ENCODE results near the gene LRP4. TPM values are rescaled to one million over a fixed set of nuclear protein-coding genes. Genes with fewer than 3 reads are reported as not detected.

LRP4 gene
- total RNA-seq, 2 experiments from 2014 or later, result not detected

DNA sequence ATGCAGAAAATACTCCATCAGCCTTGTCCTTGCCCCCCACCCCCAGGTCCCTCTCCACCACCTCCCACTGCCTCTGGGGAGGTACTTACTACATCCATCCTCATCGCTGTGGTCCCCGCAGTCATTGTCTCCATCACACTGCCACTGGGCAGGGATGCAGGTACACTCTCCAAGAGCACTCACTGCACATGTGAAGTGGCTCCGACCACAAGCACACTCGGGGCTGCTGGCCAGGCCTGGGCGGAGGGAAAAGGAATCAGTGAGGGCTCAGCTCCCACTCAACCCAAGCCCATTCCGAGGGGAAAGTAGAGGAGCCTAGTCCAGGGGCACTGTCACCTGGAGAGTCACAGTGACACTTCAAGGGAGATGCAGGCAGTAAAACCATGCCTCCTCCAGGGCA, 15.7 kb downstream of the LRP4 start:
- ChIA-PET POLR2A (no interaction called here), CTCF (interaction anchor here (2.5 kb wide), 1 partner anchor 250 kb away, joined by 6 read pairs; no protein-coding TSS in a partner anchor)
- DNase-seq (no peak), ATAC-seq (no peak)
- Mint-ChIP-seq H3K36me3 (ENCODE audit: low read depth) (no peaks in the 10 kb centered on the region), H3K27me3 (ENCODE audit: low read depth) (peaks cover 11% of the 10 kb centered on the region), H3K27ac (no peak overlapping the region), H3K4me3 (no peak overlapping the region), H3K9me3 (ENCODE audit: insufficient read depth) (no peaks in the 10 kb centered on the region), H3K4me1 (ENCODE audit: low read depth) (peaks cover 7% of the 10 kb centered on the region)

- ChIA-PET POLR2A (no interaction called here), CTCF (interaction anchor here (2.0 kb wide), 1 partner anchor 252 kb away, joined by 6 read pairs; no protein-coding TSS in a partner anchor)
- Mint-ChIP-seq H3K4me1 (ENCODE audit: low read depth) (peaks cover 7% of the 10 kb centered on the region), H3K36me3 (ENCODE audit: low read depth) (no peaks in the 10 kb centered on the region), H3K27ac (no peak overlapping the region), H3K9me3 (ENCODE audit: insufficient read depth) (no peaks in the 10 kb centered on the region), H3K4me3 (no peak overlapping the region), H3K27me3 (ENCODE audit: low read depth) (peaks cover 2% of the 10 kb centered on the region)
- ATAC-seq (no peak), DNase-seq (no peak)
Observed at GRCh38 chr11:46901156-46901555, 17.2 kb downstream of the LRP4 start.

DNA sequence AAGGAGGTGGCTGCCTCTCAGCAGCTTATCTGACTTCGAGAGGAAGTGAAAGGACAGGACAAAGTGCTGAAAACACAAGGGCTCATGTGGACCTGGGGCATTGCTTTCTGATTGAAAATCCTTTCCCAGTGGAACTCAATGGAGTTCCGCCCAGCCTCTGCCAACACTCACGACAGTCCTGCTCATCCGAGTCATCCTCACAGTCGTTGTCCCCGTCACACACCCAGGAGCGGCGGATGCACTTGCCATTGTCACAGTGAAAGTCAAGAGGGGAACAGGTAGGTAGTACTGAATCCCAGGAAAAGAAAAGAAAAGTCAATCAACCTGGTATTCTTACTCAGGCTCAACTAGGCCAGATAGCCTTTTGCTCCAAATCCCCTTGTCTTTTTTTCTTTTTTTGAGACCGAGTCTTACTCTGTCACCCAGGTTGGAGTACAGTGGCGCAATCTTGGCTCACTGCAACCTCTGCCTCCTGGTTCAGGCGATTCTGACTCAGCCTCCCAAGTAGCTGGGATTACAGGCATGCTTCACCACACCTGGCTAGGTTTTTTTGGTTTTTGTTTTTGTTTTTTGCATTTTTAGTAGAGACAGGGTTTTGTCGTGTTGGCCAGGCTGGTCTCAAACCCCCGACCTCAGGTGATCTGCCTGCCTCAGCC, 18.1 kb downstream of the LRP4 start:
- ATAC-seq, result no peak
- CTCF ChIA-PET, result interaction anchor here (2.0 kb wide), 1 partner anchor 253 kb away, joined by 6 read pairs; no protein-coding TSS in a partner anchor
- no peaks in the 10 kb centered on the region for H3K36me3 Mint-ChIP-seq (ENCODE audit: low read depth)

GRCh38 chr11:46899501-46900025, 18.8 kb downstream of the LRP4 start:
- ChIA-PET CTCF (no interaction called here), POLR2A (no interaction called here)
- Mint-ChIP-seq H3K4me1 (ENCODE audit: low read depth) (peaks cover 1% of the 10 kb centered on the region), H3K27ac (no peak overlapping the region), H3K36me3 (ENCODE audit: low read depth) (no peaks in the 10 kb centered on the region), H3K9me3 (ENCODE audit: insufficient read depth) (no peaks in the 10 kb centered on the region), H3K27me3 (ENCODE audit: low read depth) (no peaks in the 10 kb centered on the region), H3K4me3 (no peak overlapping the region)
- ATAC-seq, result no peak
- DNase-seq, result no peak

More for the DNA sequence above, 18.1 kb downstream of the LRP4 start:
- Mint-ChIP-seq H3K4me3 (no peak overlapping the region), H3K4me1 (ENCODE audit: low read depth) (peaks cover 6% of the 10 kb centered on the region), H3K27ac (no peak overlapping the region), H3K9me3 (ENCODE audit: insufficient read depth) (no peaks in the 10 kb centered on the region), H3K27me3 (ENCODE audit: low read depth) (no peaks in the 10 kb centered on the region)
- POLR2A ChIA-PET, result no interaction called here
- DNase-seq, result no peak

- Mint-ChIP-seq H3K4me1 (ENCODE audit: low read depth) (no peaks in the 10 kb centered on the region), H3K9me3 (ENCODE audit: insufficient read depth) (no peaks in the 10 kb centered on the region), H3K4me3 (no peak overlapping the region), H3K27ac (no peak overlapping the region), H3K36me3 (ENCODE audit: low read depth) (no peaks in the 10 kb centered on the region), H3K27me3 (ENCODE audit: low read depth) (no peaks in the 10 kb centered on the region)
- DNase-seq, result no peak
- no peak for ATAC-seq
- CTCF ChIA-PET, result no interaction called here
- POLR2A ChIA-PET, result no interaction called here
Observed at GRCh38 chr11:46898396-46899095, 19.8 kb downstream of the LRP4 start.

DNA sequence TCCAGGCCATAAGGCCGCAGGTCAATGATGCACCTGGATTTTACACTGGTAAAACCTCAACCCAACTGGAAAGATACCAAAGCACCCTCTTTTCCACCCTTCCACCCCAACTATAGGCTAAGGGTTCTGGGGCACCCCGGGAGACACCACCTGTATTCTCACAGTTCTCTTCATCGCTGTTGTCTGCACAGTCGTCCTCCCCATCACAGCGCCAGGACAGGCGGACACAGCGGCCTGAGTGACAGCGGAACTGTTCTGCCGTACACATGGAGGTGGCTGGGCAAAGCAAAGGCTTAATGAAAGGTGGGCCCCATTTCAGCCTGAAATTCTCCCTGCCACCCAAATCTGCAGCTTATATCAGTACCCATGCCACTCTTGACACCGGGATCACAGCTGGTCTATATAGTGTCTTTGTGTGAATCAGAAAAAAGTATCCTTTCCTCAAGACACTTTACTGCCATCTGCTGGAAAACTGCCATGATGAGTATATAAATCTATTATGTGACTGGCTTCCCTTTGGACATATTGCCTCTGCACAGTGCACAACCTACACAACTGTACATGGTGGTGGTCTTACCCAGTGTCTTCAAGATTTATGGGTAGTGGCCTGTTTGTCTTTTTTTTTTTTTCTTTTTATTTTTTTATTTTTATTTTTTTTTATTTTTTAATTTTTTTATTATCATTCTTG, 21.5 kb downstream of the LRP4 start:
- Mint-ChIP-seq H3K27me3 (ENCODE audit: low read depth) (no peaks in the 10 kb centered on the region), H3K4me1 (ENCODE audit: low read depth) (no peaks in the 10 kb centered on the region), H3K9me3 (ENCODE audit: insufficient read depth) (no peaks in the 10 kb centered on the region), H3K27ac (no peak overlapping the region), H3K36me3 (ENCODE audit: low read depth) (no peaks in the 10 kb centered on the region), H3K4me3 (no peak overlapping the region)
- ChIA-PET POLR2A (no interaction called here), CTCF (interaction anchor here (0.9 to 7.3 kb wide), 4 partner anchors 10 to 281 kb away, joined by 3 to 62 read pairs (median 4); no protein-coding TSS in a partner anchor)
- ATAC-seq (peak; percentile 73), DNase-seq (peak; percentile 49)

DNA sequence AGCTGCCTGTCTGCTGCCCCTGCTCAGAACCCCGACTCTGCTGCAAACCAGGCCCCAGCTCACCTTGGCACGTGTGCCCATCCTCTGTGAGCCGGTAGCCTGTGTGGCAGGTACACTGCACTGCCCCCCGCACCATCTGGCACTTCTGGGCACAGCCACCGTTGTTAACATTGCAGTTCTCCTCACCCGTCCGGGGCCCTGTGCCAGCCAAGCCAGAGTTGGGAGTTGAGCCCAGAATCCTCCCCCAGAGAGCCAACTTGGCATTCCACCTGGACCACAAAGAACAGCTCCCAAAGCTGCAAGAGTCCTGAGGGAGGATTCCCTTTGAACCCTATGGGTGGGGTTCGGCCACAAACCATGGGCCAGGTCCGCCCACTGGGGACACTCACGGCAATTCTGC, 22.5 kb downstream of the LRP4 start:
- H3K27ac Mint-ChIP-seq, result no peak overlapping the region
- no peaks in the 10 kb centered on the region for H3K27me3 Mint-ChIP-seq (ENCODE audit: low read depth)
- DNase-seq, result no peak
- no peaks in the 10 kb centered on the region for H3K36me3 Mint-ChIP-seq (ENCODE audit: low read depth)
- H3K4me1 Mint-ChIP-seq (ENCODE audit: low read depth), result no peaks in the 10 kb centered on the region
- no peaks in the 10 kb centered on the region for H3K9me3 Mint-ChIP-seq (ENCODE audit: insufficient read depth)
- POLR2A ChIA-PET, result no interaction called here
- CTCF ChIA-PET, result interaction anchor here (0.6 to 7.3 kb wide), 4 partner anchors 11 to 258 kb away, joined by 3 to 62 read pairs (median 4); no protein-coding TSS in a partner anchor
- H3K4me3 Mint-ChIP-seq, result no peak overlapping the region
- no peak for ATAC-seq

GRCh38 chr11:46894961-46895360, 23.4 kb downstream of the LRP4 start:
- ChIA-PET CTCF (interaction anchor here (0.8 to 7.3 kb wide), 3 partner anchors 18 to 259 kb away, joined by 4 to 62 read pairs (median 5); no protein-coding TSS in a partner anchor), POLR2A (no interaction called here)
- Mint-ChIP-seq H3K9me3 (ENCODE audit: insufficient read depth) (no peaks in the 10 kb centered on the region), H3K4me3 (no peak overlapping the region), H3K27ac (no peak overlapping the region), H3K27me3 (ENCODE audit: low read depth) (no peaks in the 10 kb centered on the region), H3K36me3 (ENCODE audit: low read depth) (no peaks in the 10 kb centered on the region), H3K4me1 (ENCODE audit: low read depth) (peaks cover under 1% of the 10 kb centered on the region)
- DNase-seq (no peak), ATAC-seq (no peak)

GRCh38 chr11:46894506-46894905, 23.8 kb downstream of the LRP4 start:
- Mint-ChIP-seq H3K36me3 (ENCODE audit: low read depth) (no peaks in the 10 kb centered on the region), H3K27ac (no peak overlapping the region), H3K4me1 (ENCODE audit: low read depth) (peaks cover 3% of the 10 kb centered on the region), H3K9me3 (ENCODE audit: insufficient read depth) (no peaks in the 10 kb centered on the region), H3K27me3 (ENCODE audit: low read depth) (no peaks in the 10 kb centered on the region), H3K4me3 (no peak overlapping the region)
- POLR2A ChIA-PET, result no interaction called here
- CTCF ChIA-PET, result interaction anchor here (0.8 to 7.3 kb wide), 2 partner anchors 22 to 259 kb away, joined by 4 to 62 read pairs; no protein-coding TSS in a partner anchor
- ATAC-seq (no peak), DNase-seq (no peak)

DNA sequence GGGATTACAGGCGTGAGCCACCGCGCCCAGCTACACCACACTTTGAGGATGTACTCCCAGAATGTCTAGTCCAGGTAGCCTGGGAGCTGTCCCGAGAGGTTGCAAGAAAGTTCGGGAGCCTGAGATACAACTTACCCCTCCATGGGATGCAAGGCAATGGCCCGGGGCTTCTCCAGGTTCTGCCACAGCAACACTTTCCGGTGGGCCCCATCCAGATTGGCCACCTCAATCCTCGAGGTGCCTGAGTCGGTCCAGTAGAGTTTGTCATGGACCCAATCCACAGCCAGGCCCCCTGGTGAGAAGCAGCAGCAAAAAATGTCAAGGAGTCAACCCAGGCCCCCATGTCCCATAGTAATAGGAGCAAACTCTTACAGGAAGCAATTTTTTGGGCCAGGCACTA, 25.5 kb downstream of the LRP4 start:
- Mint-ChIP-seq H3K4me3 (no peak overlapping the region), H3K9me3 (ENCODE audit: insufficient read depth) (no peaks in the 10 kb centered on the region), H3K4me1 (ENCODE audit: low read depth) (peaks cover 3% of the 10 kb centered on the region), H3K36me3 (ENCODE audit: low read depth) (no peaks in the 10 kb centered on the region), H3K27ac (no peak overlapping the region), H3K27me3 (ENCODE audit: low read depth) (no peaks in the 10 kb centered on the region)
- ATAC-seq (no peak), DNase-seq (no peak)
- POLR2A ChIA-PET, result no interaction called here
- CTCF ChIA-PET, result interaction anchor here (7.3 kb wide), 1 partner anchor 261 kb away, joined by 62 read pairs; no protein-coding TSS in a partner anchor

GRCh38 chr11:46892109-46892508, 26.2 kb downstream of the LRP4 start:
- no peaks in the 10 kb centered on the region for H3K36me3 Mint-ChIP-seq (ENCODE audit: low read depth)
- H3K4me3 Mint-ChIP-seq, result no peak overlapping the region
- no peak for ATAC-seq
- H3K9me3 Mint-ChIP-seq (ENCODE audit: insufficient read depth), result no peaks in the 10 kb centered on the region
- H3K27me3 Mint-ChIP-seq (ENCODE audit: low read depth), result no peaks in the 10 kb centered on the region
- ChIA-PET POLR2A (interaction anchor here (0.6 kb wide), 1 partner anchor 273 kb away, joined by 3 read pairs; no protein-coding TSS in a partner anchor), CTCF (interaction anchor here (0.6 to 7.3 kb wide), 3 partner anchors 10 to 271 kb away, joined by 3 to 62 read pairs (median 3); no protein-coding TSS in a partner anchor)
- H3K4me1 Mint-ChIP-seq (ENCODE audit: low read depth), result peaks cover 3% of the 10 kb centered on the region
- DNase-seq, result no peak
- no peak overlapping the region for H3K27ac Mint-ChIP-seq
